CD14-positive monocyte (primary cell): ENCODE measurements around the gene GPC2. TPM values are rescaled to one million over a fixed set of nuclear protein-coding genes. Genes with fewer than 3 reads are reported as not detected.

ENCODE experiments used
- DNase-seq, 3 donors: peaks; one replicate each; pipeline ENCODE4 v3.0.0-alpha.2; 2011 to 2022
- H2AFZ ChIP-seq: 2 replicates; pipeline ENCODE4 v1.6.0; 2012; ENCODE audit warnings: mild to moderate bottlenecking, low read depth, low read length, inconsistent platforms; ENCODE audit not compliant: insufficient read depth, poor library complexity, severe bottlenecking
- H3K27ac ChIP-seq, 2 donors: 1 replicate in 1 of 2; 2 replicates in 1 of 2; pipeline ENCODE4 v1.5.1; 2012 to 2013; ENCODE audit warnings: low read length in 2 of 2, control low read depth in 1 of 2, inconsistent platforms in 1 of 2, low read depth in 1 of 2, mild to moderate bottlenecking in 1 of 2
- H3K27me3 ChIP-seq, 2 donors: one replicate each; pipeline versions ENCODE4 v1.6.0 to v1.6.1; 2011 to 2013; ENCODE audit warnings: low read length in 2 of 2; ENCODE audit not compliant: control insufficient read depth in 2 of 2, insufficient read depth in 2 of 2
- H3K36me3 ChIP-seq, 2 donors: replicated peaks in 1 of 2; 1 replicate in 1 of 2; 2 replicates in 1 of 2; pipeline versions ENCODE4 v1.5.1 to v1.6.1; 2012 to 2013; ENCODE audit warnings: low read length in 2 of 2, control low read depth in 1 of 2, inconsistent platforms in 1 of 2, mild to moderate bottlenecking in 1 of 2; ENCODE audit not compliant: insufficient read depth in 2 of 2, control insufficient read depth in 1 of 2
- H3K4me1 ChIP-seq, 2 donors: 1 replicate in 1 of 2; 2 replicates in 1 of 2; pipeline versions ENCODE4 v1.5.1 to v1.6.1; 2012 to 2013; ENCODE audit warnings: low read length in 2 of 2, control low read depth in 1 of 2, inconsistent platforms in 1 of 2, mild to moderate bottlenecking in 1 of 2, moderate library complexity in 1 of 2; ENCODE audit not compliant: insufficient read depth in 2 of 2, control insufficient read depth in 1 of 2
- H3K4me2 ChIP-seq: replicated peaks from 2 replicates; pipeline ENCODE3; 2012; ENCODE audit warnings: low read length, moderate library complexity, mild to moderate bottlenecking; ENCODE audit not compliant: poor library complexity, severe bottlenecking; ENCODE audit errors: extremely low read depth
- H3K4me3 ChIP-seq, 3 experiments: fragments of 200-600 bp in 1 of 3; sonication (generic) in 1 of 3; replicated peaks in 1 of 3; 1 replicate in 2 of 3; 2 replicates in 1 of 3; pipeline ENCODE4 v1.5.1; 2011 to 2013; ENCODE audit warnings: low read length in 3 of 3, mild to moderate bottlenecking in 3 of 3, control low read depth in 2 of 3, low read depth in 2 of 3, inconsistent platforms in 1 of 3, moderate library complexity in 1 of 3
- H3K79me2 ChIP-seq: 2 replicates; pipeline ENCODE4 v1.6.0; 2012; ENCODE audit warnings: mild to moderate bottlenecking, control low read depth, inconsistent platforms, low read length, moderate library complexity; ENCODE audit not compliant: insufficient read depth
- H3K9ac ChIP-seq: 2 replicates; pipeline ENCODE4 v1.6.0; 2017; ENCODE audit warnings: low read length, mild to moderate bottlenecking; ENCODE audit not compliant: insufficient read depth, poor library complexity, severe bottlenecking
- H3K9me3 ChIP-seq, 2 donors: replicated peaks in 1 of 2; 1 replicate in 1 of 2; 2 replicates in 1 of 2; pipeline versions ENCODE4 v1.5.1 to v1.6.1; 2012 to 2013; ENCODE audit warnings: low read length in 2 of 2, control low read depth in 1 of 2; ENCODE audit not compliant: control insufficient read depth in 1 of 2, insufficient read depth in 1 of 2
- H4K20me1 ChIP-seq: 2 replicates; pipeline ENCODE4 v1.6.0; 2012; ENCODE audit warnings: mild to moderate bottlenecking, low read length, control low read depth, moderate library complexity; ENCODE audit not compliant: insufficient read depth
- H3K27ac Mint-ChIP-seq, 7 donors: one replicate each; pipeline ENCODE4 v1.8.0; 2020; ENCODE audit warnings: mild to moderate bottlenecking in 7 of 7, mixed read lengths in 7 of 7, moderate library complexity in 6 of 7, inconsistent platforms in 2 of 7
- H3K27me3 Mint-ChIP-seq, 3 donors: one replicate each; pipeline ENCODE4 v1.8.0; 2021 to 2022; ENCODE audit warnings: low read depth in 3 of 3, mild to moderate bottlenecking in 3 of 3, mixed read lengths in 3 of 3, moderate library complexity in 3 of 3, inconsistent platforms in 1 of 3
- H3K36me3 Mint-ChIP-seq, 2 donors: one replicate each; pipeline ENCODE4 v1.8.0; 2020; ENCODE audit warnings: mixed read lengths in 2 of 2, inconsistent platforms in 1 of 2, mild to moderate bottlenecking in 1 of 2
- H3K4me1 Mint-ChIP-seq: one replicate; pipeline ENCODE4 v1.8.0; 2020; ENCODE audit warnings: mild to moderate bottlenecking, mixed read lengths
- H3K4me3 Mint-ChIP-seq, 2 donors: one replicate each; pipeline ENCODE4 v1.8.0; 2020; ENCODE audit warnings: mild to moderate bottlenecking in 2 of 2, mixed read lengths in 2 of 2, moderate library complexity in 1 of 2
- H3K9me3 Mint-ChIP-seq, 7 donors: one replicate each; pipeline ENCODE4 v1.8.0; 2020 to 2022; ENCODE audit warnings: mixed read lengths in 7 of 7, mild to moderate bottlenecking in 6 of 7, moderate library complexity in 6 of 7, inconsistent platforms in 2 of 7
- CTCF ChIP-seq: fragments of 200-600 bp; IDR thresholded peaks from one replicate; pipeline ENCODE4 v1.8.0; 2022; ENCODE audit warnings: antibody characterized with exemption, mild to moderate bottlenecking
- WGBS: methylation state at CpG from one replicate; pipeline ENCODE4 v1.1.5; 2013; ENCODE audit warnings: missing lambda C conversion rate; ENCODE audit not compliant: insufficient coverage; 5-methylcytosine and 5-hydroxymethylcytosine counted together
- intact Hi-C, 2 donors: fragments of 100-400 bp; cut with micrococcal nuclease; formaldehyde crosslinking; loops; one replicate each; pipeline versions ENCODE4 v1.15.0 to v1.15.1; 2023
- polyA plus RNA-seq, 3 donors: library from polyadenylated mRNA; depleted of rRNA in 1 of 3; unstranded in 2 of 3; stranded (reverse) in 1 of 3; fragments of 300-500 nt in 2 of 3; fragments of >200 nt in 1 of 3; fragmentation: Illumina TruSeq in 2 of 3; gene quantifications; 1 replicate in 2 of 3; 2 replicates in 1 of 3; pipeline ENCODE4 v1.2.3, GENCODE V29; 2012 to 2021

The GPC2 gene
- polyA plus RNA-seq, 3 donors, result 0.91 TPM; not detected in 2

- Mint-ChIP-seq H3K4me3 (peak overlapping the region; percentile 78 to 94), H3K36me3 (peaks cover 4 to 16% of the 10 kb centered on the region in 2 donors), H3K27me3 (peaks cover 64 to 84% (median 70%) of the 10 kb centered on the region in 3 donors), H3K4me1 (peaks cover 41% of the 10 kb centered on the region), H3K9me3 (peaks cover 0 to 22% (median 9%) of the 10 kb centered on the region in 7 donors), H3K27ac (peak overlapping the region in 1 of 7 donors; percentile 83)
- no peak for DNase-seq
- Histone ChIP-seq H3K36me3 (no peaks in the 10 kb centered on the region), H2AFZ (peak overlapping the region; percentile 59), H3K9me3 (peaks cover 0 to 11% of the 10 kb centered on the region in 2 donors), H3K9ac (peak overlapping the region; percentile 5), H4K20me1 (no peaks in the 10 kb centered on the region), H3K4me3 (peak overlapping the region in 2 of 3 experiments; percentile 1 to 68), H3K79me2 (no peaks in the 10 kb centered on the region), H3K27me3 (peaks cover 38 to 65% of the 10 kb centered on the region in 2 donors), H3K4me1 (peaks cover 36 to 42% of the 10 kb centered on the region in 2 donors), H3K27ac (no peak overlapping the region), H3K4me2 (peak overlapping the region; percentile 70)
- TF ChIP-seq CTCF, result no peak
- WGBS, result 0% methylated on average over 9 of the region's 11 CpGs
- intact Hi-C loops, result no loop called here
Observed at GRCh38 chr7:100167912-100168323, 9.3 kb downstream of the GPC2 start.

GRCh38 chr7:100166970-100167911, 9.9 kb downstream of the GPC2 start:
- peak overlapping the region in 1 of 3 experiments; percentile 68 for H3K4me3 ChIP-seq
- 4% methylated on average over 7 of the region's 14 CpGs for WGBS
- no peak overlapping the region for H3K27ac ChIP-seq
- Mint-ChIP-seq H3K36me3 (peaks cover 4 to 16% of the 10 kb centered on the region in 2 donors), H3K27ac (peak overlapping the region in 2 of 7 donors; percentile 18 to 65), H3K9me3 (peaks cover 0 to 22% (median 9%) of the 10 kb centered on the region in 7 donors), H3K27me3 (peaks cover 64 to 86% (median 68%) of the 10 kb centered on the region in 3 donors), H3K4me1 (peaks cover 41% of the 10 kb centered on the region), H3K4me3 (peak overlapping the region; percentile 31 to 94)
- TF ChIP-seq CTCF, result no peak
- H4K20me1 ChIP-seq, result no peaks in the 10 kb centered on the region
- peaks cover 36 to 63% of the 10 kb centered on the region in 2 donors for H3K27me3 ChIP-seq
- intact Hi-C loops, result no loop called here
- H3K9me3 ChIP-seq, result peaks cover 0 to 11% of the 10 kb centered on the region in 2 donors
- H2AFZ ChIP-seq, result peak overlapping the region; percentile 41
- peak overlapping the region; percentile 70 for H3K4me2 ChIP-seq
- H3K36me3 ChIP-seq, result no peaks in the 10 kb centered on the region
- no peak overlapping the region for H3K9ac ChIP-seq
- peaks cover 36 to 42% of the 10 kb centered on the region in 2 donors for H3K4me1 ChIP-seq
- DNase-seq, result no peak
- no peaks in the 10 kb centered on the region for H3K79me2 ChIP-seq
